Liver (tissue), 9 donors: Measurements from ENCODE around the gene MYO7A. TPM values are rescaled to one million over a fixed set of nuclear protein-coding genes. Genes with fewer than 3 reads are reported as not detected.

Source experiments
- DNase-seq: peaks from one replicate; pipeline ENCODE4 v3.0.0-alpha.2; 2017; ENCODE audit warnings: low spot score
- H3K27ac ChIP-seq, 2 donors: one replicate each; pipeline ENCODE4 v1.7.0; 2013; ENCODE audit warnings: inconsistent platforms in 2 of 2, low read length in 2 of 2, control low read depth in 1 of 2, low read depth in 1 of 2, mild to moderate bottlenecking in 1 of 2
- H3K27me3 ChIP-seq, 4 donors: one replicate each; pipeline versions ENCODE4 v1.6.1 to v1.7.0; 2013; ENCODE audit warnings: low read length in 3 of 4, inconsistent platforms in 1 of 4, mild to moderate bottlenecking in 1 of 4, moderate library complexity in 1 of 4; ENCODE audit not compliant: control insufficient read depth in 4 of 4, insufficient read depth in 4 of 4
- H3K36me3 ChIP-seq, 4 donors: one replicate each; pipeline versions ENCODE4 v1.6.1 to v1.7.0; 2013; ENCODE audit warnings: low read length in 3 of 4, mild to moderate bottlenecking in 3 of 4, low read depth in 1 of 4, moderate library complexity in 1 of 4; ENCODE audit not compliant: control insufficient read depth in 4 of 4, insufficient read depth in 3 of 4
- H3K4me1 ChIP-seq, 4 donors: one replicate each; pipeline versions ENCODE4 v1.6.1 to v1.7.0; 2013; ENCODE audit warnings: low read length in 3 of 4, mild to moderate bottlenecking in 3 of 4, moderate library complexity in 1 of 4; ENCODE audit not compliant: control insufficient read depth in 4 of 4, insufficient read depth in 4 of 4
- H3K4me3 ChIP-seq, 3 donors: one replicate each; pipeline versions ENCODE4 v1.6.1 to v1.7.0; 2013; ENCODE audit warnings: low read length in 3 of 3, control low read depth in 1 of 3, low read depth in 1 of 3, mild to moderate bottlenecking in 1 of 3
- H3K9ac ChIP-seq, 2 donors: one replicate each; pipeline ENCODE4 v1.7.0; 2013; ENCODE audit warnings: low read length in 2 of 2, mild to moderate bottlenecking in 2 of 2, moderate library complexity in 2 of 2, control low read depth in 1 of 2, low read depth in 1 of 2
- H3K9me3 ChIP-seq, 4 donors: one replicate each; pipeline versions ENCODE4 v1.6.1 to v1.7.0; 2013; ENCODE audit warnings: low read length in 3 of 4; ENCODE audit not compliant: control insufficient read depth in 4 of 4
- ATF3 ChIP-seq: IDR thresholded peaks from 2 replicates; pipeline ENCODE4 v1.6.1; 2016; ENCODE audit warnings: antibody characterized with exemption
- EGR1 ChIP-seq, 2 donors: IDR thresholded peaks; 2 replicates each; pipeline ENCODE4 v1.6.1; 2016 to 2018; ENCODE audit warnings: antibody characterized with exemption in 2 of 2, low read depth in 2 of 2
- FOXA1 ChIP-seq: IDR thresholded peaks from 2 replicates; pipeline ENCODE4 v1.6.1; 2016; ENCODE audit warnings: antibody characterized with exemption
- FOXA2 ChIP-seq: IDR thresholded peaks from 2 replicates; pipeline ENCODE4 v1.6.1; 2016; ENCODE audit warnings: antibody characterized with exemption
- GABPA ChIP-seq, 2 donors: IDR thresholded peaks in 1 of 2; conservative IDR thresholded peaks in 1 of 2; 2 replicates each; pipeline ENCODE4 v1.6.1; 2016; ENCODE audit warnings: antibody characterized with exemption in 2 of 2, mild to moderate bottlenecking in 1 of 2, moderate library complexity in 1 of 2
- HNF4A ChIP-seq, 2 donors: conservative IDR thresholded peaks; 2 replicates each; pipeline ENCODE4 v1.6.1; 2016; ENCODE audit warnings: antibody characterized with exemption in 2 of 2, mild to moderate bottlenecking in 2 of 2
- HNF4G ChIP-seq: IDR thresholded peaks from 2 replicates; pipeline ENCODE4 v1.6.1; 2016; ENCODE audit warnings: antibody characterized with exemption
- JUND ChIP-seq, 2 donors: IDR thresholded peaks; 2 replicates each; pipeline ENCODE4 v1.6.1; 2016; ENCODE audit warnings: antibody characterized with exemption in 2 of 2
- NR2F2 ChIP-seq: IDR thresholded peaks from 2 replicates; pipeline ENCODE4 v1.6.1; 2016; ENCODE audit warnings: antibody characterized with exemption
- RAD21 ChIP-seq, 2 donors: IDR thresholded peaks; 2 replicates each; pipeline ENCODE4 v1.6.1; 2016; ENCODE audit warnings: antibody characterized with exemption in 2 of 2, mild to moderate bottlenecking in 2 of 2
- REST ChIP-seq: IDR thresholded peaks from 2 replicates; pipeline ENCODE4 v1.6.1; 2016; ENCODE audit warnings: antibody characterized with exemption, mild to moderate bottlenecking
- RXRA ChIP-seq, 2 donors: IDR thresholded peaks; 2 replicates each; pipeline ENCODE4 v1.6.1; 2017 to 2018; ENCODE audit warnings: antibody characterized with exemption in 2 of 2, mild to moderate bottlenecking in 1 of 2
- SP1 ChIP-seq: IDR thresholded peaks from 2 replicates; pipeline ENCODE4 v1.6.1; 2018; ENCODE audit warnings: antibody characterized with exemption, mild to moderate bottlenecking
- TAF1 ChIP-seq: conservative IDR thresholded peaks from 2 replicates; pipeline ENCODE4 v1.6.1; 2016; ENCODE audit warnings: antibody characterized with exemption, mild to moderate bottlenecking
- YY1 ChIP-seq: IDR thresholded peaks from 2 replicates; pipeline ENCODE4 v1.6.1; 2016; ENCODE audit warnings: antibody characterized with exemption, mild to moderate bottlenecking
- WGBS: extraction: QIAGEN DNeasy Blood & Tissue Kit; methylation state at CpG from one replicate; pipeline ENCODE4 v1.1.7; 2013; 5-methylcytosine and 5-hydroxymethylcytosine counted together
- polyA plus RNA-seq, 2 donors: library from polyadenylated mRNA; stranded (reverse) in 1 of 2; unstranded in 1 of 2; fragments of 200-250 nt in 1 of 2; fragments of >200 nt in 1 of 2; fragmentation: Nextera tagmentation in 1 of 2; extraction: Ambion mirVana in 1 of 2; gene quantifications; one replicate each; pipeline versions ENCODE4 v1.2.1 to v1.2.3, GENCODE V29; 2013 to 2015
- total RNA-seq, 2 donors: library from RNA; depleted of rRNA; stranded (reverse); fragments of >200 nt; gene quantifications; one replicate each; pipeline ENCODE4 v1.2.3, GENCODE V29; 2014
- TF ChIP-seq, protein P1 (sequence below): fragments of 150-350 bp; IDR thresholded peaks from 2 replicates; pipeline ENCODE4 v1.5.1; 2017; ENCODE audit warnings: improper control_type of control experiment, low read depth, low read length; ENCODE audit not compliant: missing input control
- TF ChIP-seq, protein P2 (sequence below): IDR thresholded peaks from 2 replicates; pipeline ENCODE4 v1.6.1; 2016; ENCODE audit warnings: antibody characterized with exemption
- TF ChIP-seq, protein P3 (sequence below): IDR thresholded peaks from 2 replicates; pipeline ENCODE4 v1.6.1; 2016; ENCODE audit warnings: antibody characterized with exemption
- donor health status: healthy.
- donor health status: healthy.
- donor health status: healthy.
- donor health status: healthy.
- donor health status: healthy.

MYO7A gene
- total and polyA plus RNA-seq, 4 donors: 7.3 to 33.6 (median 11.3) TPM

- 90% methylated on average over 4 of the region's 4 CpGs for WGBS
- Histone ChIP-seq H3K36me3 (no peaks in the 10 kb centered on the region), H3K9ac (no peak overlapping the region), H3K27ac (no peak overlapping the region), H3K9me3 (no peaks in the 10 kb centered on the region), H3K4me3 (no peak overlapping the region), H3K27me3 (no peaks in the 10 kb centered on the region), H3K4me1 (peaks cover 17 to 45% (median 29%) of the 10 kb centered on the region in 4 donors)
- no peak for TF ChIP-seq SP1
- no peak for TF ChIP-seq NR2F2
- TF ChIP-seq TAF1: no peak
- TF ChIP-seq, protein P1, sequence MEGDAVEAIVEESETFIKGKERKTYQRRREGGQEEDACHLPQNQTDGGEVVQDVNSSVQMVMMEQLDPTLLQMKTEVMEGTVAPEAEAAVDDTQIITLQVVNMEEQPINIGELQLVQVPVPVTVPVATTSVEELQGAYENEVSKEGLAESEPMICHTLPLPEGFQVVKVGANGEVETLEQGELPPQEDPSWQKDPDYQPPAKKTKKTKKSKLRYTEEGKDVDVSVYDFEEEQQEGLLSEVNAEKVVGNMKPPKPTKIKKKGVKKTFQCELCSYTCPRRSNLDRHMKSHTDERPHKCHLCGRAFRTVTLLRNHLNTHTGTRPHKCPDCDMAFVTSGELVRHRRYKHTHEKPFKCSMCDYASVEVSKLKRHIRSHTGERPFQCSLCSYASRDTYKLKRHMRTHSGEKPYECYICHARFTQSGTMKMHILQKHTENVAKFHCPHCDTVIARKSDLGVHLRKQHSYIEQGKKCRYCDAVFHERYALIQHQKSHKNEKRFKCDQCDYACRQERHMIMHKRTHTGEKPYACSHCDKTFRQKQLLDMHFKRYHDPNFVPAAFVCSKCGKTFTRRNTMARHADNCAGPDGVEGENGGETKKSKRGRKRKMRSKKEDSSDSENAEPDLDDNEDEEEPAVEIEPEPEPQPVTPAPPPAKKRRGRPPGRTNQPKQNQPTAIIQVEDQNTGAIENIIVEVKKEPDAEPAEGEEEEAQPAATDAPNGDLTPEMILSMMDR: no peak
- no peak for TF ChIP-seq FOXA2
- TF ChIP-seq ATF3: no peak
- TF ChIP-seq HNF4A (conservative IDR thresholded peaks at IDR 0.05): no peak
- no peak for DNase-seq
These were observed 13.0 kb downstream of the MYO7A start for GRCh38 chr11:77141034-77141433.

- DNase-seq: no peak
- peaks cover 17 to 41% (median 27%) of the 10 kb centered on the region in 4 donors for H3K4me1 ChIP-seq
- WGBS: 96% methylated on average over 4 of the region's 4 CpGs
These were observed 13.4 kb downstream of the MYO7A start for GRCh38 chr11:77141475-77141874.

More at GRCh38 chr11:77141475-77141874, 13.4 kb downstream of the MYO7A start:
- no peaks in the 10 kb centered on the region for H3K9me3 ChIP-seq
- no peak overlapping the region for H3K9ac ChIP-seq
- H3K27ac ChIP-seq: no peak overlapping the region
- H3K4me3 ChIP-seq: no peak overlapping the region
- no peaks in the 10 kb centered on the region for H3K36me3 ChIP-seq
- no peak for TF ChIP-seq NR2F2
- TF ChIP-seq FOXA1: no peak
- TF ChIP-seq EGR1 (IDR thresholded peaks at IDR 0.05; ENCODE audit: low read depth in 2 of 2): no peak
- TF ChIP-seq JUND (IDR thresholded peaks at IDR 0.05): no peak
- TF ChIP-seq, protein P2, sequence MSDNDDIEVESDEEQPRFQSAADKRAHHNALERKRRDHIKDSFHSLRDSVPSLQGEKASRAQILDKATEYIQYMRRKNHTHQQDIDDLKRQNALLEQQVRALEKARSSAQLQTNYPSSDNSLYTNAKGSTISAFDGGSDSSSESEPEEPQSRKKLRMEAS: no peak
- no peak for TF ChIP-seq YY1
- no peak for TF ChIP-seq GABPA (IDR thresholded peaks at IDR 0.05 in 1 of 2, conservative IDR thresholded peaks at IDR 0.05 in 1 of 2)
- no peak for TF ChIP-seq FOXA2
- TF ChIP-seq HNF4A (conservative IDR thresholded peaks at IDR 0.05): no peak
- no peak for TF ChIP-seq TAF1
- no peak for TF ChIP-seq ATF3
- TF ChIP-seq HNF4G: no peak
- TF ChIP-seq, protein P1: no peak
- TF ChIP-seq SP1: no peak
- TF ChIP-seq, protein P3, sequence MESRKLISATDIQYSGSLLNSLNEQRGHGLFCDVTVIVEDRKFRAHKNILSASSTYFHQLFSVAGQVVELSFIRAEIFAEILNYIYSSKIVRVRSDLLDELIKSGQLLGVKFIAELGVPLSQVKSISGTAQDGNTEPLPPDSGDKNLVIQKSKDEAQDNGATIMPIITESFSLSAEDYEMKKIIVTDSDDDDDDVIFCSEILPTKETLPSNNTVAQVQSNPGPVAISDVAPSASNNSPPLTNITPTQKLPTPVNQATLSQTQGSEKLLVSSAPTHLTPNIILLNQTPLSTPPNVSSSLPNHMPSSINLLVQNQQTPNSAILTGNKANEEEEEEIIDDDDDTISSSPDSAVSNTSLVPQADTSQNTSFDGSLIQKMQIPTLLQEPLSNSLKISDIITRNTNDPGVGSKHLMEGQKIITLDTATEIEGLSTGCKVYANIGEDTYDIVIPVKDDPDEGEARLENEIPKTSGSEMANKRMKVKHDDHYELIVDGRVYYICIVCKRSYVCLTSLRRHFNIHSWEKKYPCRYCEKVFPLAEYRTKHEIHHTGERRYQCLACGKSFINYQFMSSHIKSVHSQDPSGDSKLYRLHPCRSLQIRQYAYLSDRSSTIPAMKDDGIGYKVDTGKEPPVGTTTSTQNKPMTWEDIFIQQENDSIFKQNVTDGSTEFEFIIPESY: no peak
- TF ChIP-seq RXRA (IDR thresholded peaks at IDR 0.05): no peak
- TF ChIP-seq REST: no peak
- TF ChIP-seq RAD21 (IDR thresholded peaks at IDR 0.05): no peak
- no peaks in the 10 kb centered on the region for H3K27me3 ChIP-seq
